Vagina (tissue), 2 donors: ENCODE measurements around the gene PCDHA8.

ENCODE experiments used
- CTCF ChIP-seq, 3 experiments: fragments of 450-650 bp in 2 of 3; fragments of 200-600 bp in 1 of 3; sonication (generic) in 1 of 3; IDR thresholded peaks; one replicate each; pipeline ENCODE4 v1.5.1; 2017 to 2019; ENCODE audit warnings: antibody characterized with exemption in 3 of 3, mild to moderate bottlenecking in 2 of 3, moderate library complexity in 2 of 3
- POLR2A ChIP-seq, 2 donors: fragments of 450-650 bp; IDR thresholded peaks; one replicate each; pipeline ENCODE4 v1.6.1; 2017; ENCODE audit warnings: antibody characterized with exemption in 2 of 2, mild to moderate bottlenecking in 2 of 2, moderate library complexity in 2 of 2
- POLR2AphosphoS5 ChIP-seq, 2 donors: sonication (generic); formaldehyde crosslinking; IDR thresholded peaks; one replicate each; pipeline ENCODE4 v1.9.0; 2017; ENCODE audit warnings: antibody characterized with exemption in 2 of 2, mild to moderate bottlenecking in 2 of 2, low read depth in 1 of 2; ENCODE audit not compliant: insufficient read depth in 1 of 2

DNA sequence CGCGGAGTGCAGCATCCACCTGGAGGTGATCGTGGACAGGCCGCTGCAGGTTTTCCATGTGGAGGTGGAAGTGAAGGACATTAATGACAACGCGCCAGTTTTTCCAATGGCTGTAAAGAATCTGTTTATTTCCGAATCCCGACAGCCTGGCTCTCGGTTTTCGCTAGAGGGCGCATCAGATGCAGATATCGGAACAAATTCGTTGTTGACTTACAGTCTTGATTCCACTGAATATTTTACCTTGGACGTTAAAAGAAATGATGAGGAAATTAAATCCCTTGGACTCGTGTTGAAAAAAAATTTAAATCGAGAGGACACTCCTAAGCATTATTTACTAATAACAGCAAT, 39.5 kb upstream of the PCDHA8 start:
- TF ChIP-seq CTCF (IDR thresholded peaks at IDR 0.05) (no peak), POLR2A (IDR thresholded peaks at IDR 0.05) (no peak), POLR2AphosphoS5 (IDR thresholded peaks at IDR 0.05; ENCODE audit: insufficient read depth in 1 of 2, low read depth in 1 of 2) (no peak)
